ENCODE results near the gene ZFAND2B. TPM values are rescaled to one million over a fixed set of nuclear protein-coding genes. Genes with fewer than 3 reads are reported as not detected.
A peak's percentile ranks its signal among the peaks of the same experiment; 100 is the strongest.

The ZFAND2B gene
- total and polyA plus RNA-seq, 2 donors (not counting 1 experiment from before 2014, with no cell fraction given): 55.2 to 115 TPM

DNA sequence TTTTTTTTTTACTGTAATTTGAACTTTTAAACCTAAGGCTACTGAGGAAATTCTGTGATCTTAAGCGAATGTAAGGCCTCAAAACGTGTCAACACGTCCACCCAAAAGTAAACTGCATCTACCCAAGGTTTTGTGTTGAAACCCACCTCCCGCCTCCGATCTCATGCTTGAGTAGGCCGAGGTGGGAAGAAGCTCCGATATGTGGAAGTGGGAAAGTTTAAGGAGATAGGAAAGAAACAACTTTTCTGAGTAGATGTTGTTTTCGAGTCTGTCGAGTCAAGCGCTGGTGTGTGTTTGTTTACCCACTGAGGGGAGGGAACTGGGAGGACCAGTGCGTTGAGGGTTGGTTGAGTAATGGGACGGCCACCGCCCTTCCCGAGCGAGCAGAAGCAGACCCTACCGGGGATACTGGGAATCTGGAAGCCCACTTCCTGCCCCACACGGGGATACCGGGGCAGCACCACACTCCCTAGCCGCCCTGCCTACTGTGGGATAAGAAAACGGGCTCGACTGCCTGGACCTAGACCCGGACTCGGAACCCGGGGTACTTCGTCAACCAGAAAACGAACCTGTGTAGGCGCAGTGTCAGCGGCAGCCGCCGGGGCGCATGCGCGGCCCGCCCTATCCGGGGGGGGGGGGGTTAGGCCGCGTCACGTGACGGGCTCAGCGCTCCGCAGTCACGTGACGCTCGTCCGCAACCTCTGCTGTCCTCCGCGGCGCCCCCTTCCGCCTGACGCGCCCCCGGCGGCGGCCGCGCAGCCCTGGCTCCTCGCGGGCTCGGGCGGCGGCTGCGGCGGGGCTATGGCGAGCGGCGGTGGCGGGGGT, 28.8 kb upstream of the ZFAND2B start, which contains the start of gene RETREG2:
Gene RETREG2 (plus strand): TSS at position 724 of the 825 bp plus-strand sequence. CDS start 78 bp downstream, at position 802.
- Histone ChIP-seq H3K9me3 (ENCODE audit: control extremely low read depth in 1 of 3, control insufficient read depth in 2 of 3, insufficient read depth in 1 of 3, low read length in 2 of 3) (no peaks in the 10 kb centered on the region), H4K20me1 (ENCODE audit: control insufficient read depth, insufficient read depth, low read length, poor library complexity, severe bottlenecking) (peaks cover 60% of the 10 kb centered on the region), H3K4me1 (ENCODE audit: control insufficient read depth in 2 of 2, insufficient read depth in 2 of 2, low read length in 2 of 2) (peaks cover 17 to 48% of the 10 kb centered on the region in 2 donors), H3K27ac (ENCODE audit: low read length in 2 of 2) (peak within 1 kb of the TSS; percentile 94 to 97), H3K9ac (ENCODE audit: low read length) (peak within 1 kb of the TSS; percentile 97), H2AFZ (ENCODE audit: insufficient read depth, low read depth, low read length, poor library complexity, severe bottlenecking) (peak within 1 kb of the TSS; percentile 83), H3K36me3 (replicated peaks in 1 of 2; ENCODE audit: control extremely low read depth in 1 of 2, control insufficient read depth in 1 of 2, extremely low read depth in 1 of 2, insufficient read depth in 2 of 2, low read length in 1 of 2) (peaks cover 3 to 58% of the 10 kb centered on the region in 2 experiments), H3K27me3 (replicated peaks in 1 of 4; ENCODE audit: control extremely low read depth in 1 of 4, control insufficient read depth in 3 of 4, insufficient read depth in 4 of 4, low read length in 3 of 4) (no peaks in the 10 kb centered on the region), H3K4me3 (ENCODE audit: control extremely low read depth in 1 of 5, extremely low read depth in 1 of 5, insufficient read depth in 1 of 5, low read depth in 2 of 5, low read length in 4 of 5) (peak within 1 kb of the TSS; percentile 87 to 97 (median 95)), H3K4me2 (replicated peaks; ENCODE audit: low read depth, low read length, poor library complexity, severe bottlenecking) (peak within 1 kb of the TSS; percentile 83), H3K79me2 (ENCODE audit: control insufficient read depth, insufficient read depth, low read length) (peaks cover 56% of the 10 kb centered on the region)
- no peaks in the 10 kb centered on the region for H3K27me3 Mint-ChIP-seq
- CTCF ChIA-PET: interaction anchor here (1.0 to 8.6 kb wide), 4 partner anchors 18 to 119 kb away, joined by 3 to 136 read pairs (median 12); partner anchors contain the start of genes NHEJ1 and TUBA4A
- DNase-seq: peak; percentile 97
- H3K27ac Mint-ChIP-seq: peak within 1 kb of the TSS; percentile 99
- intact Hi-C loops (cut with micrococcal nuclease): loop anchor here (1.0 to 5.0 kb wide), 11 partner anchors 29 to 960 kb away; partner anchors contain the start of genes ABCB6, ARPC2, CNOT9 and GLB1L
- no peaks in the 10 kb centered on the region for H3K9me3 Mint-ChIP-seq (ENCODE audit: insufficient read depth)
- peak; percentile 44 for ATAC-seq (ENCODE audit: low read depth)
- WGBS (ENCODE audit: insufficient coverage): under 1% methylated on average over 62 of the region's 67 CpGs
- H3K4me1 Mint-ChIP-seq: peaks cover 46% of the 10 kb centered on the region
- H3K4me3 Mint-ChIP-seq: peak within 1 kb of the TSS; percentile 99
- POLR2A ChIA-PET: interaction anchor here (0.5 to 4.0 kb wide), 10 partner anchors 13 to 297 kb away, joined by 3 to 46 read pairs (median 4); partner anchors contain the start of genes ANKZF1, ATG9A, DNAJB2 and TUBA4A
- TF ChIP-seq EZH2 (IDR thresholded peaks at IDR 0.05; ENCODE audit: borderline replicate concordance, insufficient read depth, low read depth, low read length, poor library complexity, severe bottlenecking) (no peak), CTCF (IDR thresholded peaks at IDR 0.05) (peak; percentile 55)

All from B cell (primary cell).